Activated T-cell treated with anti-CD3 and anti-CD28 coated beads for 1 hour (primary cell): ENCODE results near the gene PHLDB3.
A peak's percentile ranks its signal among the peaks of the same experiment; 100 is the strongest.
"Not testable (repeated sequence)": the region's sequence is repeated elsewhere in the genome, so short reads cannot be mapped to it uniquely, and the experiment has no call there.

Experiments
- DNase-seq: peaks from one replicate; pipeline ENCODE4 v3.0.0-alpha.2; 2020; ENCODE audit warnings: low read depth

Gene PHLDB3

DNA sequence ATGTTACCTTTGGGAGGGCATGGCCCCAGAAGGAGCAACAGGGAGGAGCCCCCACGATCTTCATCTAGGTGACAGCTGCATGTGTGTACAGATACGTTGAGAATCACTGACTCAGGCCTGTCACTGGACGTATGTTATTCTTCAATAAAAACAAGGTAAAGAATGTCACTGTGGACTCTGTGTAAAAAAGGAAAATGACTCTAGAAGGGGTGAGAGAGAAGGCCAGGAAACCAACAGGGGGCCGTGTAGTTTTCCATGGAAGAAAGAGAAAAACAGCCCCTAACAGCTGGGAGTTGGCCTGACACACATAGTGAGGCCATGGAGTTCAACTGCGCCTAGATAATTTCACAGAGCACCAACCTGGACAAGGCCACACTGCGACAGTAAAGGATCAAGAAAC lies 37.3 kb downstream of the PHLDB3 start:
- no peak for DNase-seq

DNA sequence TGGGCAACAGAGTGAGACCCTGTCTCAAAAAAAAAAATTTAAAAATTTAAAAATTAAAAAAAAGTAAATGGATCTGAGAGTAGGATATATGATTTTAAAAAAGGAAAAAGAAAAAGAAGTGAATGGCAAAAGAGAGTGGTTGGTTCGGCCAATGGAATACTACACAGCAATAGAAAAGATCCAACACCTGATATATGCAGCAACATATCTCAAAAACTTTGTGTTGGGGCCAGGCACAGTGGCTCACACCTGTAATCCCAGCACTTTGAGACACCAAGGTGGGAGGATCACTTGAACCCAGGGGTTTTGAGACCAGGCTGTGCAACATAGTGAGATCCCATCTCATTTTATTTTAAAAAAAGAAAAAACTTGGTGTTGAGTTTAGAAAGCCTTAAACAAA lies 37.8 kb downstream of the PHLDB3 start:
- DNase-seq: no peak

DNA sequence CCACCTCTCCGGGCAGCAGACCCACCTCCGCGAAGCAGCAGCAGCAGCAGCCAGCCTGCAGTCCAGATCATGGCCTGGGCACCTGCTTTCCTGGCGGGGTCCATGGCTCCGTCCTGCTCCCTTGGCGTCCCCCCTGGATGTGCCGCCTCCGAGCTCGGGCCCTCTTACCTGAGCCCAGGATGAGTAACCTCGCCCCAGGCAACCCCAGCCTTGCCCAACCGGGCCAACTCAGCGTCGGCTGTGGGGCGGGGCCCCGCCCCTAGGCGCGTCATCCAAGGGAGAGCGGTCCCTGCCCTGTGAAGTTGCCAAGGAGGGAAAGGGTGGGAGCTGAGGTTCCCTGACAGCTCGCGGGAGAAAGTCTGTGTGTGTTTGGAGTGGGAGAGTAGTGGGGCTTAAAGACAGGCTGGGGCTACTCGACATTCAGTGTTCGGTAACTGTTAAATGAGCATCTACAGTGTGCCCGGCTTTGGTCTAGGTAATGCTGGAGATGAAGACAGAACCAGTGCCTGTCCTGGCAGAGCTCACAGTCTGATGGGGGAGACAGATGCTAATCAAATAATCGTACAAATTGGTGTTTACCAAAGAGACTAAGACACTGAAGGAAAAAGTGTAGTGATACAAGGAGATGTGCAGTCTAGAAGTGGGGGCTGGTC lies 39.0 kb downstream of the PHLDB3 start, which contains the start of gene LYPD3:
Gene LYPD3 (minus strand): TSS at position 141 of the 653 bp plus-strand sequence. CDS start 37 bp downstream, at position 104.
- DNase-seq: no peak

DNA sequence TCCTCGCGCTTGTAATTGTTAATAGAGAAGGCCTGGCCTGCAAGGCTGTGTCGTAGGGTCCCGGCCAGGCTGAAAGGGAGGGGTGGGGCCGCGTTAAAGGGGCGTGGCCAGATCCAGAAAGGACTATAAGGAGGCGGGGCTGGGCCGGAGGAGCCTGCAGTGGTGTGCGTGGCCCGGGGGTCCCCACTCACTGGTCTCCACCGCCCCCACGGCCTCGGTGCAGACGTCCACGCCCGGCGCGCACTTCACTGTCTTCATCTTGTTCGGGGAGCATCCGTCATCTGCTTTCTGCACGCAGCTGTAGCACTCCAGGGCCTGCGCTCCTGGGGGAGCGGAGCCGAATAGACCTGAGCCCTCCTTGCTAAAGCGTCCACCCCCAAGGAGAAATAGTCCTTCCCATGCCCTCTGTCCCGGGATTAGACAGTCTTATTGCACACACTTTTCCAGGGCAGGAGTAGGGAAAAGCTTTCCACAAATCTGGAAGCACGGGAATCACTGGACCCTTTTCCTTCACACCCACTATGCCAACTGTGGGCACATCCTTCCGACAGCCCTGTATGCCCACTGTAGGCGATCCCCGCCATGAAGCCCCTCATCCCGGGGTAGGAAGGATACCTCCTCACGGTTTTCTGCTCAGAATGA lies 40.3 kb downstream of the PHLDB3 start:
- peak; percentile 71 for DNase-seq

DNA sequence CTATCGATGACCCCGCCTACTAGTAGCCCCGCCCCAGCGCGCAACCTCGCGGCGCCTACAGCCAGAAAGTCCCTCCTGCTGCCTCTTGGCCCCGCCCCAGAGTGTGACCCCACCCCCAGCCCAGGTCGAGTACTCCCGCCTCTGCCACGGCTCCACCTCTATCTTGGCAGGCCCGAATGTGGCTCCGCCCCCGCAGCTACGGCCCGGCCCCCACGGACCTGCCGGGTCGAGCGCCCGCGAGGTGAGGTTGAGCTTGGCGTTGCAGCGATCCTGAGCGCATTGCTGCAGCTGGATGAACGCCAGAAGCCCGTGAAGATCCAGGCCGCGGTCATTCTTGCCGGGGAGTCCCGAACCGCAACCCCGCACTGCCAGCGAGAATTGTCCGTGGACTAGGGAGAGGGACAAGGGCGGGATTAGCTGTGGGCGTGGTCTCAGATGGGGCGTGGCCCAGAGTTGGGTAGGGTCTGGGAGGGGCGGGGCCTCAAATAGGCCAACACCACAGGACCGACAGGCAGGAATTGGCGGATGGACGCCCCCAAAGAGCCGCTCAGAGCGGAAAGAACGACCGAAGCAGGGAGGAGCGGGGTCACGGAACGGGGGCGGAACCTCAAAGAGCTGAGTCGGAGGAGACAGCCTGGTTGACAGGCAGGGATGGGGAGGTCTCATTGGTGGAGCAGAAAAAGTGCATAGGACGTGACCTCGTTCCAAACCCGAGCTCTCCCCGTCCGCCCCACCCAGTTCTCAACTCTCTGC lies 41.0 kb downstream of the PHLDB3 start:
- peak; percentile 99 for DNase-seq

DNA sequence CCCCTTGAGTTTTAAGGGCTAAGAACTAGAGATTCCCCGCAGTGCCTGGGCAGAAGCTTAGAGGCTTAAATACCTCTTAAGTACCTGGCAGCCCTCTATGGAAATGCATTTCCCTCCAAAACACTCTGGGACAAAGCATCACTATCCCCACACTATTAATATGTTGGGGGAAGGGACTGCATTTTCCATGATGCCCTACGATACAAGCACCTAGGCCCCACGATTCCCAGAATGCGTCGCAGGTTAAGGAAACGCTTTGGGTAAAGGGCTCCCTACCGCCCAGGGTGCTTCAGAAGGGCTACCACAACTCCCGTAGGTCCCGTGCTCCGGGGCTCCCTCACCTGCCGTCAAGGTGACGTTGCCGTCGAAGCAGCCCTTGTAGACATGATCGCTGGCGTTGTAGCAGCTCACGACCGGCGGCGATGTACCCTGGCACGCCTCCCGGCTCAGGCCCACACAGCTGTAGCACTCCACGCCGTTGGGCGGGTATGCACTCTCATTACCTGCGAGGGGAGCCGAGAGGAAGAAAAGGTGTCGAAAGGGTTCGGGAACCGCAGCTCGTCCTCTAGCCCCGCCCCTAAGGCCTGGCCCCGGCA lies 41.7 kb downstream of the PHLDB3 start:
- no peak for DNase-seq

DNA sequence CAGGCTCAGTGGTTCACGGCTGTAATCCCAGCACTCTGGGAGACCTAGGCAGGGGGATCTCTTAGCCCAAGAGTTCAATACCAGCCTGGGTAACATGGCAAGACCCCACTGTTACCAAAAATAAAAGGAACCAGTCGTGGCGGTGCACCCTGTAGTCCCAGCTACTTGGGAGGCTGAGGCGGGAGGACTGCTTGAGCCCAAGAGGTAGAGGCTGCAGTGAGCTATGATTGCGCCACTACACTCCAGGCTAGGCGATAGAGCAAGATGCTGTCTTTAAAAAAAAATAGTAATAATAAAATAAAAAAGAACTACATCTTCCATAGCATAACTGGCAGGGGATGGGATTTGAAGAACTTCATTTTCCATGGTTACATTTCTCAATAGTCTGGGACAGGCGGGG lies 42.2 kb downstream of the PHLDB3 start:
- no peak for DNase-seq

DNA sequence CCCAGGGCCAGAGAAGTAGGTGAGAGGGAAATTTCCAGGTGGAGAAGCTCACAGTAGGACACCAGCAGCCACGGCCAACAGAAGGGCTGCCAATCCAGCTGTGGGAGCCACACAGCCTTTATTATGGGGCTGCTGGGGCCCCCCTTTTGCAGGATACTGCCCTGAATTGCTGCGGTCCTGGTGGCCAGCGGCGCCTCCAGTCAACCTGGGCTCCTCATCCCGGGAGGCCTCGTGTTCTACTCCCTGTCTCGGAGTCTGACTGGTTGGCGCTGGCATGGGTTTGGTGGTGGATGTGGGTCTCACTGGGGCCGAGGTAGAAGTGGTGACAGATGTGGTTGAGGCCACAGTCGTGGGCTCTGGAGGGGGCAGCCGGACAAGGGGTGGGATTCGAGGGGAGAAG lies 43.2 kb downstream of the PHLDB3 start:
- DNase-seq: no peak

DNA sequence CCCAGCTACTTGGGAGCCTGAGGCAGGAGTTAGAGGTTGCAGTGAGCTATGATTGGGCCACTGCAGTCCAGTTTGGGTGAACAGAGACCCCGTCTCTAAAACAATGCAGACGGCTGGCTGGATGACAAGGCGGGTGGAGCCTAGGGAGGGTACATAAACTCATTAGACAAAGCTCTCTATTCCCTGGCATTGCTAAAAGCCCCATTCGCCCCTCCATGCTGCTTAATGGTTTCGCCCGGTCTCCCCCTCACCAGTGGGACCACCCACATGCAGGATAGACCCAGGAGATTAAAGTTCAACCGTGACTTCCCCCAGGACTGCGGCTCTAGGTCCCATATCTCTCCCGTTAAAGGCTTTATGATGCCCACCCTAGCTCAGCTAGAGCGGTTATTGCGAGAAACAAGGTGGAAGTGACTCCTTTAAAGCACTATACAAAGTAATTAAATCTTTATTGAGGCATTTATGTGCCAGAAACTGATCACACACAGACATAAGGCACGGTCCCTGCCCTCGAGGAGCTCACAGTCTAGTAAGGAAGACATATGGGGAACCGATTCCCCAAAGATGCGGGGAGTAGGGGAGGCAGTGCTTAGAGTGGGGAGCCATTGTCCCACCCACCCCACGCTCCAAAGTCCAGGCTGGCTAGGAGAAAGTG lies 44.1 kb downstream of the PHLDB3 start:
- no peak for DNase-seq

DNA sequence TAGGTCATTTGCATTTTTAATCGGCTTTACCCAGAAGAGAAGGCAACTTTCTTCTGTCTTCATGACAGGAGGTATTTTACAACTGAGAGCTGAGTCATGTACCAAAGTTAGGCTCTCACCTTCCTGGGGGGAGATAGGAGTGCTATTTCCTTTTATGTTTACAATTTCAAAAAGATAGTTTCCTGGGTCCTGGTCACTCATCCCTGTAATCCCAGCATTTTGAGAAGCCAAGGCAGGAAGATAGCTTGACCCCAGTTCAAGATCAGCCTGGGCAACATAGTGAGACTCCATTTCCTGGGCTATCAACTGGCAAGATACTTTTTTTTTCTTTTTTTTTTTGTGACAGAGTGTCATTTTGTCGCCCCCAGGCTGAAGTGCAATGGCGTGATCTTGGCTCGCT lies 46.7 kb downstream of the PHLDB3 start:
- DNase-seq: no peak

DNA sequence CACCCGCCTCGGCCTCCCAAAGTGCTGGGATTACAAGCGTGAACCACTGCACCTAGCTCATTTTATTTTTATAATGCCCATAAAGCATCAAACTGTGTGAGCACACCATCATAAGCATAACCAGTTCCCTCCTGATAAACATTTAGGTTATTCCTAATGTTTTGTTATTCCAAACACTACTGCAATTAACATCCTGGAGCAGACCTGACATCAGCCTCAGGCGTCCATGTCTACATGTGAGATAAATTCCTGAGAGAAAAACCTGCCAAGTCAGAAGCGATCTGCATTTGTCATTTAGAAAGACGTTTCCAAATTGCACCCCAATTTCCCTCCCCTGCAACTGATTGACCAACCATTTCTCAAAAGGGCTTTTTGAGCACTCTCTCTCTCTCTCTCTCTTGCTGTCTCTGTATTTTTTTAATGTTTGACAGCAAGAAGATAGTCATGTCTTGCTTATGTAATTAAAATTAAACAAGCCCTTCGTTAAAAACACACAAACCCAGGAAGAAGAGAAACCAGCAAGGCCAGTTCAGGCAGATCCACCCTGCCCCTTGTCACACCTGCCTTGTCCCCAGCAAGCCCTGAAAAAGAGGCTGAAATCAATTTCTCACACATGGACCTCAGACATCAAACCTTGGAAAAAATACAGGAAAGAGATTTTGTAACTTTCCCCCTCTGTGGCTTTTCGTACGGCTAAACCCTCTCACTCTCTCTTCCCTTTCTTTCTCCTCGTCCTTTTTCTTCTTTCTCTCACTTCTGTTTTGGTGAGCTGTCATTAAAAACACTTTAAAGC lies 49.0 kb downstream of the PHLDB3 start:
- no peak for DNase-seq

DNA sequence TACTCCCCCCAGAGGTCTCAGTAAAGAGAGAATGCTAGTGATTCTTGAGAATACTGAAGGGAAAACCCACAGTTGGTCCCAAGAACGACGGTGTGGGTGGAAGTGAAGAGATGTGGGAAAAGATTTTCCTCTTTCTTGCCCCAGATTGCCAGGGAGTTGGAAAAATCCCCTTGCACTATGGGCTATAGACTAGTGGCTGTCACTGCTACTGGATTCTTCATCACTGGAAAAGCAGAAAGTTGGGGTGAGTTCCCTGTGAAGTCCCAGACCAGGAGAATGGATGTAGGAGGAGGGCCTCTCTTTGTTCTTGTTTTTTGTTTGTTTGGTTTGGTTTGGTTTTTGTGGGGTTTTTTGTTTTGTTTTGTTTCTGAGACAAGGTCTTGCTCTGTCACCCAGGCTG lies 50.5 kb downstream of the PHLDB3 start:
- DNase-seq: no peak

DNA sequence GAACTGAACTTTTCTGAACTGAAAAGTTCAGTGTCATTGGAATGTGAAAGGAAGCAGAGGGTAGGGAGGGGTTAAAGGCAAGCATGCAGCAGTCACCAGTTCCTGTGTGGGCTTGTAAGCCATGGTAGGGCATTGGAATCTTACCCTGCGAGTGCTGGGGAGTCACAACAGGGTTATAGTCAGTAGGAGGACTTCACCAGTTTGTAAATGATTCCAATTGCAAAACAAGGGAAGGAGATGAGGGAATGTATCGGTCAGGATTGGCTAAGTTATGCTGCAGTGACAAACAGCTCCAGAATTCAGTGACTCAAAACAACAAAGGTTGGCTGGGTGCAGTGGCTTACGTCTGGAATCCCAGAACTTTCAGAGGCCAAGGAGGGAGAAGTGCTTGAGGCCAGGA lies 52.0 kb downstream of the PHLDB3 start:
- DNase-seq: no peak

DNA sequence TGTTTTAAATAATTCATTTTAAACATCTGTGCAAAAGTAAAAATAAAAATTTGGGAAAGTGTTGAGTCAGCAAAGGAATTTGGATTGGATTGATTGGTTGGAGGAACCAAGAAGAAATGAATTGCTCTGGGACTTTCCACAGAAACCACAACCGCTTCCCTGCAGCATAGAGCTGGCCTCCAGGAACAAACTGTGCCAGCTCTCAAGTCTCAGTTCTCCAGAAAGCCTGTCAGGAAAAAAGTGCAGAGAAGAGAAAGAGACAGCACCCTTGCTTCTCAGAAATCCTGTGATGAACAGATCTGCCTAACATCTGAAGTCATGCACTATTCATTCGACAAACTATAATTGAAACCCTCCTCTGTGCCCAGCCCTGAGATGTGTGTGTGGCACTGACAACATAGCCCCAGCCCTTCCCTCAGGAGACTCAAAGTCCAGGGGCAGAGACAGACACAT lies 54.0 kb downstream of the PHLDB3 start:
- DNase-seq: no peak

DNA sequence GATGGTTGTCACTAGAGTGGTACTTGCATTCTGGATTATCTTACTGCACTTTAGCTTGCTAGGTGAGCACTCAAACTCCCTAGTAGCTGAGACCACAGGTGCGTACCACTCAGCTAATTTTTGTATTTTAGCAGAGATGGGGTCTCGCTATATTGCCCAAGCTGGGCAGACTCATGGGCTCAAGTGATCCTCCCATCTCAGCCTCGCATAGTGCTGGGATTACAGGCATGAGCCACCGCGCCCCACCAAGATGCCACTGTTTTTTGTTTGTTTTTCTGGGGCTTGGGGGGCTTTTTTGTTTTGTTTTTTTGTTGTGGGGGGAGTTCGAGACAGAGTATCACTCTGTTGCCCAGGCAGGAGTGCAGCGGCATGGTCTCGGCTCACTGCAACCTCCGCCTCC lies 56.9 kb downstream of the PHLDB3 start:
- DNase-seq: no peak

DNA sequence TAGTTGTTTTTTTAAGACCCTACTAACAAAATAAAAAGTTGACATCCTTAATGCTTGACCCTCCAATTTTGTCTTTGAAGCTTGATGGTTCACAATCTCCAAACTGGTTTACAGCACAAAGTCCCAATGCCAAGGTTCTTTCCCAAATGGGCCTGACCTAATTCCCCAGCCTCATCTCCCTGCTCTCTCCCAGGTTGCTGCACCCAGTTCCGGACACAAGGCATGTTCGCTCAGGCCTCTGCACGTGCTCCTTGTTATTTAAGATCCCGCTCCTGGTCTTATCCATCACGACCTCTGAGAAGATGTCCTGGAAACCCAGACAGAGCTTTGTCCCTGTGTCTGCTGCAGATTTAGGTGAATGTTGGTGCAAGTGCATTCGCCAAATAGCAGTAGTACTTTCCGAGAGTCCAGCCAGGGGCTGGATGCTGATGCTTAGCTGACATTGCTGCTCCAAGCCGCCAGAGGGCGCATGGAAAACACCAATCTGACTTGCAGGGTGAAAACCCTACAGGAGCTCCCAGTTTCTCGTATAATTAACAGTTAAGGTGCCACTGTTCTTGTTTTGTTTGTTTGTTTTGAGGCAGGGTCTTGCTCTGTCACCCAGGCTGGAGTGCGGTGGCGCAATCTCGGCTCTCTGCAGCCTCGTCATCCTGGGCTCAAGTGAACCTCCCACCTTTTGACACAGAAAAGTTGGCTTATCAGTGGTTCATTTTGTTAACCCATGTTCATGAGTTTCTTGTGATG lies 57.6 kb downstream of the PHLDB3 start:
- peak; percentile 79 for DNase-seq

DNA sequence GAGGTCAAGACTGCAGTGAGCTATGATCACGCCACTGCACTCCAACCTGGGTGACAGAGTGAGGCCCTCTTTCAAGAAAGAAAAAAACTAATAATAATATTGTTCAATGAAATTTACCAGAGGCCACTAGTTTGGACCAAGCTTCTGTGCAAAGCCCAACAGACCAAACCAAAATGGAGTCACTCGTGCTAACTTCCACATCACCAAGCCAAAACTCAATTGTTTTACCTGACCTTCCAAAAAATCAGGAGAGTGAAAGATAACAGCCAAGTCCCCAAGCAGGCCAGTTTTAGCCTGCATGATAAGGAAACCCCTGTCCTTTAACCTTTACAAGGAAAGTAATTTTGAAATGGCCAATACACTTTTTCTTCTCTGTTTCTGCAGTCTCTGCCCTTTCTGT lies 59.1 kb downstream of the PHLDB3 start:
- no peak for DNase-seq

DNA sequence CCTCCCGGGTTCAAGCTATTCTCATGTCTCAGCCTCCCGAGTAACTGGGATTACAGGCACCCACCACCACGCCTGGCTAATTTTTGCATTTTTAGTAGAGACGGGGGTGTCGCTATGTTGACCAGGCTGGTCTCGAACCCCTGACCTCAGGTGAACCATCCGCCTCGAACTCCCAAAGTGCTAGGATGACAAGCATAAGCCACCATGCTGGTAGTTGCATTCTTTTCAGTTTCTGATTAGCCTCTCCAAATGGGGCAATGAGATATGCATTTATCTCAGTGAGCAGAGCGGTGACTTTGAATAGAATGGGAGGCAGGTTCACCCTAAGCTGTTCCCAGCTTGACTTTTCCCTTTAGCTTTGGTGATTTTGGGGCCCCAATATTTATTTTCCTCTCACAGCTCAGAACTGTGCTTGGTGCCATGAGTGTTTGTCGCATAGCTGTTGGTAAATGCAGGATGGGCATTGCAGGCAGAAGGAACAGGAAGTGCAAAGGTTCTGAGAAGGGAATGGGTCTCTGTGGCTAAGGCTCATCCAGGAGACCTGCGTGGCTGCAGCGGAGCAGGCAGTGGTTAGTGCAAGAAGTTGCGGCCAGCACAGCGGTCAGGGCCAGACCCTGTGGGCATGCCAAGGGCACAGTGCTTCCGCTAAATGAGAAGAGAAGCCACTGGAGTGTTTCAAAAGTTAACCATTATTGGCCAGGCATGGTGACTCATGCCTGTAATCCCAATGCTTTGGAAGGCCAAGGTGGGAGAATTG lies 59.8 kb downstream of the PHLDB3 start:
- DNase-seq: no peak

DNA sequence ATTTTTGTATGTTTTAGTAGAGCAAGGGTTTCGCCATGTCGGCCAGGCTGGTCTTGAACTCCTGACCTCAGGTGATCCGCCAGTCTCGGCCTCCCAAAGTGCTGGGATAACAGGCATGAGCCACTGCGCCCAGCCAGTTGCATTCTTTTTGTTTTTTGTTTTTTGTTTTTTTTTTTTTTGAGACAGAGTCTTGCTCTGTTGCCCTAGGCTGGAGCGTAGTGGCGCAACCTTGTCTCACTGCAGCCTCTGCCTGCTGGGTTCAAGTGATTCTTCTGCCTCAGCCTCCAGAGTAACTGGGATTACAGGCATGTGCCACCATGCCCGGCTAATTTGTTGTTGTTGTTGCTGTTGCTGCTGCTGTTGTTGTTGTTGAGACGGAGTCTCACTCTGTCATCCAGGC lies 60.5 kb downstream of the PHLDB3 start:
- not testable (repeated sequence) for DNase-seq

DNA sequence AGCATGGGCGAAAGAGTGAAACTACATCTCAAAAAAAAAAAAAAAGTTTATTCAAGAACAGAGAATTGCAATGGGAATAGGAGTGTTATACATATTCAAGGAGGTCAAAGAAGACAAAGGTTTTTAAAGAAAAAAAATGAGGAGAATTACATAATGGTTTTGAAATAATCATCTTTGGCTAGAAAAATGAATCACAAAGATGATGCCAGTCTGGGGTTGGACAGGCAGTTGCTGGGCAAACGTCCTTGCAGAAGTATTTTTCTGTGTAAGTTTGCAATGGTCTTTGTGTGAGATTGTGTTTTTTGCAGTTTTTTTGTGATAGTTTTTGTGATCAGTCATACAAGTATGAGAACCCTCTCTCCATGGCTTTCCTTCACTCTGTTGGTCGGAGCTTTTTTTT lies 62.8 kb downstream of the PHLDB3 start:
- no peak for DNase-seq
